OCI-LY1 (cell line): ENCODE measurements around the gene FBXW11.

Experiments used
- EZH2 ChIP-seq: fragments of 200-600 bp; sonication (generic), shearing (Covaris generic); IDR thresholded peaks from 2 replicates; pipeline ENCODE4 v1.8.0; 2017; ENCODE audit warnings: borderline replicate concordance, mixed run types, mild to moderate bottlenecking, antibody characterized with exemption, low read length, moderate library complexity, mixed read lengths
- TF ChIP-seq, protein P1 (sequence below): fragments of 200-600 bp; sonication (generic), shearing (Covaris generic); IDR thresholded peaks from 2 replicates; pipeline ENCODE4 v1.5.1; 2017; ENCODE audit warnings: mild to moderate bottlenecking, antibody characterized with exemption, low read length, moderate library complexity, mixed read lengths

DNA sequence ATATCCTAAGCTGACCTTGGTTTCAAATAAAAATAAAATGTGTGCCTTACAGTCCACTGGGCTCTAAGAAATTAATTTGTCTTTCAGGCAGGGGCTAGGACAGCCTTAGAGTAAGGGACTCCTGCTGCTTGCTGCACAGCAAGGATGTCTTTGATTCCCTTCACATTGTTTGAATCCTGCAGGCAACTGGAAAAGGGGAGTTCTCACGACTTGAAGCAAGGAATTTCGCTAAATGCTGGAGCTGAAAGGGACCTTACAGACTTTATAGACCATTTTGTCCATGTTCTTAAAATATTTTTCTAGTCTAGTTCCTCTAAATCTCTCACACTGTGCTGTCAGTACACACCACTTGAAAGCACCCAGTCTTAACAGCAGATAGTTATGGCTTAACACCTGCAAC is 35.6 kb downstream of the FBXW11 start:
- TF ChIP-seq, protein P1, sequence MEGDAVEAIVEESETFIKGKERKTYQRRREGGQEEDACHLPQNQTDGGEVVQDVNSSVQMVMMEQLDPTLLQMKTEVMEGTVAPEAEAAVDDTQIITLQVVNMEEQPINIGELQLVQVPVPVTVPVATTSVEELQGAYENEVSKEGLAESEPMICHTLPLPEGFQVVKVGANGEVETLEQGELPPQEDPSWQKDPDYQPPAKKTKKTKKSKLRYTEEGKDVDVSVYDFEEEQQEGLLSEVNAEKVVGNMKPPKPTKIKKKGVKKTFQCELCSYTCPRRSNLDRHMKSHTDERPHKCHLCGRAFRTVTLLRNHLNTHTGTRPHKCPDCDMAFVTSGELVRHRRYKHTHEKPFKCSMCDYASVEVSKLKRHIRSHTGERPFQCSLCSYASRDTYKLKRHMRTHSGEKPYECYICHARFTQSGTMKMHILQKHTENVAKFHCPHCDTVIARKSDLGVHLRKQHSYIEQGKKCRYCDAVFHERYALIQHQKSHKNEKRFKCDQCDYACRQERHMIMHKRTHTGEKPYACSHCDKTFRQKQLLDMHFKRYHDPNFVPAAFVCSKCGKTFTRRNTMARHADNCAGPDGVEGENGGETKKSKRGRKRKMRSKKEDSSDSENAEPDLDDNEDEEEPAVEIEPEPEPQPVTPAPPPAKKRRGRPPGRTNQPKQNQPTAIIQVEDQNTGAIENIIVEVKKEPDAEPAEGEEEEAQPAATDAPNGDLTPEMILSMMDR = no peak
- no peak for TF ChIP-seq EZH2
